ENCODE data around the gene PAEP.

PAEP gene

DNA sequence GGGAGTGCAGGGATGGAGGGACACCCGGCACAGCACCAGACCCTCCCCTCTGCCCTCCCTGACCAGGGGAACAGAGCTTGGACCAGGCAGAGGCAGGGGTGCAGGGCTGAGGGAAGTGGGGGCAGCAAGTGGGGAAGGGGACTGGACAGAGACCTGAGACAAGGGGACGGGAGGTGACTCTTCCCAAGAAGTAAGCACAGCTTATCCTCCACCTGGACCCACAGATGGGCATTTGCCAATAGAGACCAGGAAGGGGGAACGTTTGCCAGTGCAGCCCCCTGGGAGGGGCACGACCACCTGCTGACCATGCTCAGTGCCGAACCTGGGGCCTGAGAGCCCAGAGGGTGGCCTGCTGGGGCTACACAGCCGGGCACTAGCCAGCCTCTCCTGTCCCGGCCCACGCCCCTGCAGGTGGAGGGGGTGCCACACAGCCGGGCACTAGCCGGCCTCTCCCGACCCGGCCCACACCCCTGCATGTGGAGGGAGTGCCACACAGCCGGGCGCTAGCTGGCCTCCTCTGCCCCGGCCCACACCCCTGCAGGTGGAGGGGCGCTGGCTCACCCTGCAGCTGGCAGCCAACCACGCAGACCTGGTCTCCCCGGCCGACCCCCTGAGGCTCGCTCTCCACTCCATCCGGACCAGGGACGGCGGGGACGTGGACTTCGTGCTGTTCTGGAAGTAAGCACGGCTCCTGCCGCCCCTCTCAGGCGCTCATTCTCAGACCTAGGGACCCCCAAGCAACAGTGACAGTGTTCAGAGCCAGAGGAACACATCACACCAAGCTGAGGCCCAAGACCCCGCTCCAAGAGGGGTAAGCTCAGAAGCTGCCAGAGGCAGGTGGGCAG is 53.5 kb downstream of the PAEP start:
- DNase-seq (ENCODE audit: low read depth): no peak

DNA sequence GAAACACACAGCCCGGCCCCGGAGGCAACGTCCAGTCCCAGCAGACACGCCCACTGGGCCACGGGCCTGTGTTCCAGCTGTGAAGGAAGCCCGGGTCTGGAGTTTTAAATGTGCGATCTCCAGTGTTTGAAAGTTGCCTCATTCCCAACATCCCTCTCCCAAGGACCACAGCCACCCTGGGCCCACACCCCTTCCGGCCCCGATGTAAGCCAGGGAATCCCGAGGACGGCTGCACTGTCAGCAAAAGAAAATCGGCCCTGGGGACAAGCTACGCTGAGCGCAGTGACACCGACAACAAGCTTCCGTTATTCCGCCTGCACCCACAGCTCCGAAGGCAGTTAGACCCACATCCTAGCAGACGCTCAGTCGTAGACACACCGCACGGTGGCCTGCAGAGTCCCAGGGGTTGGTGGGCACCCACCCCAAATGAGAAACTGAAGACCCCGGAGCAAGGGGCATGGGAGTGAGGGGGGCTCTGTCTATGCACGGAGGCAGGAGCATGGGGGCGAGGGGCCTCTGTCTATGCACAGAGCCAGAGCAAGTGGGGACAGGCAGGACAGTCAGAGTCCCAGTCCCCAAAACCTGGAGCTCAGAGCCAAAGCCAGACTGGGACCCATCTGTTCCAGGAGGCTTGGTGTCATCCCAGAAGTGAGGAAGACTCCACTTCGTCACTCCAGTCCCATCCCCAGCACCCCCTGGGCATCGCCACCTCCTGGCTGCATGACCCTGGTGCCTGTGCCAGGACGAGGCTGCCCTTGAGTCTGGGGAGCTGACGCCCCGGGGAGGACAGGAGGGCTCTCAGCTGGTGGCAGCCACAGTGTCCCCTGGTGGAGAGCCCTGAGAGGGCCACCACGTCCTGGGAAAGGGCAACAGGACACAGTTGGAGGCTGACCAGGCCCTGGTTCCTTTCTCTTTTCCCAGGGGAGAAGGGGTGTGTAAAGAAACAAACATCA is 54.4 kb downstream of the PAEP start:
- DNase-seq (ENCODE audit: low read depth): no peak

Data from T-helper 22 cell (primary cell).